OCI-M2 (cell line): Measurements from ENCODE around the gene NEURL1B.

Experiments used
- DNase-seq: peaks from one replicate; lab custom pipeline; 2025; ENCODE audit not compliant: unreplicated experiment; lab: John Stamatoyannopoulos, UW

The NEURL1B gene

GRCh38 chr5:172633403-172633970 lies 7.6 kb upstream of the NEURL1B start:
- no peak for DNase-seq

- no peak for DNase-seq
Observed at GRCh38 chr5:172634106-172634899, 6.8 kb upstream of the NEURL1B start.

GRCh38 chr5:172635038-172635437 lies 6.0 kb upstream of the NEURL1B start:
- no peak for DNase-seq

GRCh38 chr5:172636279-172637050 lies 4.6 kb upstream of the NEURL1B start:
- DNase-seq, result no peak

GRCh38 chr5:172637110-172637580 lies 3.9 kb upstream of the NEURL1B start:
- no peak for DNase-seq

GRCh38 chr5:172637740-172638139 lies 3.3 kb upstream of the NEURL1B start:
- no peak for DNase-seq

GRCh38 chr5:172638209-172638768 lies 2.8 kb upstream of the NEURL1B start:
- no peak for DNase-seq

- no peak for DNase-seq
Observed at GRCh38 chr5:172640139-172640538, 924 bp upstream of the NEURL1B start.

GRCh38 chr5:172641359-172642050 lies 442 bp downstream of the NEURL1B start:
- DNase-seq, result no peak

- no peak for DNase-seq
Observed at GRCh38 chr5:172642051-172642409, 967 bp downstream of the NEURL1B start.

- DNase-seq, result no peak
Observed at GRCh38 chr5:172642486-172642885, 1.4 kb downstream of the NEURL1B start.

- DNase-seq, result no peak
Observed at GRCh38 chr5:172642926-172643871, 2.1 kb downstream of the NEURL1B start.

- no peak for DNase-seq
Observed at GRCh38 chr5:172644266-172644665, 3.2 kb downstream of the NEURL1B start.

- DNase-seq, result no peak
Observed at GRCh38 chr5:172644711-172645110, 3.6 kb downstream of the NEURL1B start.

- DNase-seq, result no peak
Observed at GRCh38 chr5:172645271-172646055, 4.4 kb downstream of the NEURL1B start.

GRCh38 chr5:172646716-172647285 lies 5.7 kb downstream of the NEURL1B start:
- DNase-seq, result no peak

- DNase-seq, result no peak
Observed at GRCh38 chr5:172647352-172648012, 6.4 kb downstream of the NEURL1B start.

- DNase-seq, result no peak
Observed at GRCh38 chr5:172648013-172648381, 6.9 kb downstream of the NEURL1B start.
